CD4-positive, CD25-positive, alpha-beta regulatory T cell (primary cell): Measurements from ENCODE around the gene LHX6. TPM values are rescaled to one million over a fixed set of nuclear protein-coding genes. Genes with fewer than 3 reads are reported as not detected.

Experiments used
- polyA plus RNA-seq, 4 donors: library from polyadenylated mRNA; unstranded; fragments of 300-500 nt; fragmentation: Illumina TruSeq; gene quantifications; one replicate each; pipeline ENCODE4 v1.2.3, GENCODE V29; 2021
- total RNA-seq: library from RNA; stranded (reverse); gene quantifications from one replicate; pipeline ENCODE4 v1.2.3, GENCODE V29; 2022

Gene LHX6
- total and polyA plus RNA-seq, 5 donors from 2014 or later, result not detected

Other genes starting within 250 kb of the LHX6 start
- gene TTLL11, start 135.6 kb downstream of the LHX6 start, total RNA-seq, result 3.5 TPM
- 1 to 10 TPM; 2.0 to 6.1 (median 4.2) TPM for gene TTLL11, start 135.6 kb downstream of the LHX6 start, polyA plus RNA-seq
- 10.7 TPM for gene NDUFA8, start 69.2 kb downstream of the LHX6 start, total RNA-seq
- gene NDUFA8, start 69.2 kb downstream of the LHX6 start, polyA plus RNA-seq, result 10 to 100 TPM; 86.3 to 97.9 (median 94.2) TPM
- not detected for gene MORN5, start 69.0 kb downstream of the LHX6 start, total RNA-seq
- gene MORN5, start 69.0 kb downstream of the LHX6 start, polyA plus RNA-seq, result not detected
- gene RBM18, start 35.9 kb upstream of the LHX6 start, total RNA-seq, result 33.4 TPM
- 10 to 100 TPM; 26.1 to 34.8 (median 27.9) TPM for gene RBM18, start 35.9 kb upstream of the LHX6 start, polyA plus RNA-seq
- 23.0 TPM for gene MRRF, start 35.9 kb upstream of the LHX6 start, total RNA-seq
- gene MRRF, start 35.9 kb upstream of the LHX6 start, polyA plus RNA-seq, result 10 to 100 TPM; 13.9 to 24.9 (median 17.6) TPM
- gene PTGS1, start 142.1 kb upstream of the LHX6 start, total RNA-seq, result 9.2 TPM
- under 1 TPM; 0.03 to 0.87 (median 0.61) TPM for gene PTGS1, start 142.1 kb upstream of the LHX6 start, polyA plus RNA-seq
- not detected for gene OR1J1, start 249.0 kb upstream of the LHX6 start, total RNA-seq
- gene OR1J1, start 249.0 kb upstream of the LHX6 start, polyA plus RNA-seq, result not detected